ENCODE measurements around the gene PNPLA7.
A peak's percentile ranks its signal among the peaks of the same experiment; 100 is the strongest.

The PNPLA7 gene

GRCh38 chr9:137432687-137433348 lies 117.4 kb downstream of the PNPLA7 start:
- DNase-seq = no peak

- no peak for DNase-seq
Measured at GRCh38 chr9:137431416-137431931, 118.7 kb downstream of the PNPLA7 start.

- DNase-seq = no peak
Measured at GRCh38 chr9:137430723-137431415, 119.3 kb downstream of the PNPLA7 start.

- peak in 1 of 2 experiments; percentile 32 for DNase-seq
Measured at GRCh38 chr9:137429974-137430722, 120.1 kb downstream of the PNPLA7 start.

GRCh38 chr9:137429546-137429890 lies 120.7 kb downstream of the PNPLA7 start:
- DNase-seq = no peak

GRCh38 chr9:137428841-137429545 lies 121.2 kb downstream of the PNPLA7 start:
- DNase-seq = peak in 1 of 2 experiments; percentile 27

GRCh38 chr9:137428311-137428630 lies 121.9 kb downstream of the PNPLA7 start:
- DNase-seq = no peak

- DNase-seq = no peak
Measured at GRCh38 chr9:137427454-137428310, 122.5 kb downstream of the PNPLA7 start.

GRCh38 chr9:137426018-137426681 lies 124.1 kb downstream of the PNPLA7 start:
- no peak for DNase-seq

GRCh38 chr9:137423514-137424291 lies 126.5 kb downstream of the PNPLA7 start:
- no peak for DNase-seq

- DNase-seq = peak; percentile 83 to 94
Measured at GRCh38 chr9:137422604-137423513, 127.3 kb downstream of the PNPLA7 start, which contains the start of the genes EXD3 and NOXA1. Gene EXD3 (minus strand): TSS chr9:137423162. CDS start chr9:137395357, 27,805 bp downstream. Gene NOXA1 (plus strand): TSS chr9:137423393. CDS start chr9:137423530, 137 bp downstream.

- DNase-seq = no peak
Measured at GRCh38 chr9:137421838-137422603, 128.2 kb downstream of the PNPLA7 start.

- DNase-seq = no peak
Measured at GRCh38 chr9:137417161-137418021, 132.8 kb downstream of the PNPLA7 start.

- no peak for DNase-seq
Measured at GRCh38 chr9:137416563-137417151, 133.5 kb downstream of the PNPLA7 start.

- no peak for DNase-seq
Measured at GRCh38 chr9:137416006-137416562, 134.1 kb downstream of the PNPLA7 start.

- DNase-seq = no peak
Measured at GRCh38 chr9:137415451-137415850, 134.8 kb downstream of the PNPLA7 start.

- DNase-seq = no peak
Measured at GRCh38 chr9:137412431-137412830, 137.8 kb downstream of the PNPLA7 start.

Data from SHP77 (cell line).